ENCODE measurements around the gene ANK2.

ANK2 gene

DNA sequence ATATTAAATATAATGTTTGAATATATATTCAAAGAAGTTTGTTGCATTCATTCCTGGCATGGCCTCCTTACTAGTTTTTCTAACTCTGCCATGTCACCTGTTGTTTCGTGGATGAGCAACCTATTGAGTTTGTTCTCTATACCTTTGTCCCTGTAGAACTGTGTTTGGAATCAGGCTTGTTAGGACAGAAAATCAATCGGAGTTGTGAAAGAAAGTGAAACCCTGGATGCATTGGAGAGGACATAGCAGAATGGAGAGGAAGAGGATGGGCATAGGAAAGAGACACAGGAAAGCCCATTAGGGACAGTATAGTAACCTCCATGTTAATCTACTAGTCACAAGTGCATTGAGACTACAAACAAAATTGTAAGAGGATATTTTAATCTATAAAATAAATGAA is 31.2 kb downstream of the ANK2 start:
- TF ChIP-seq CTCF (conservative IDR thresholded peaks at IDR 0.05; ENCODE audit: low read depth, low read length) = no peak
- no peak overlapping the region for H3K4me3 ChIP-seq (ENCODE audit: low read depth, low read length)
- DNase-seq (ENCODE audit: low read depth) = no peak

GRCh38 chr4:113083346-113083745 is 33.9 kb downstream of the ANK2 start:
- no peak overlapping the region for H3K4me3 ChIP-seq (ENCODE audit: low read depth, low read length)
- no peak for DNase-seq (ENCODE audit: low read depth)
- TF ChIP-seq CTCF (conservative IDR thresholded peaks at IDR 0.05; ENCODE audit: low read depth, low read length) = no peak

DNA sequence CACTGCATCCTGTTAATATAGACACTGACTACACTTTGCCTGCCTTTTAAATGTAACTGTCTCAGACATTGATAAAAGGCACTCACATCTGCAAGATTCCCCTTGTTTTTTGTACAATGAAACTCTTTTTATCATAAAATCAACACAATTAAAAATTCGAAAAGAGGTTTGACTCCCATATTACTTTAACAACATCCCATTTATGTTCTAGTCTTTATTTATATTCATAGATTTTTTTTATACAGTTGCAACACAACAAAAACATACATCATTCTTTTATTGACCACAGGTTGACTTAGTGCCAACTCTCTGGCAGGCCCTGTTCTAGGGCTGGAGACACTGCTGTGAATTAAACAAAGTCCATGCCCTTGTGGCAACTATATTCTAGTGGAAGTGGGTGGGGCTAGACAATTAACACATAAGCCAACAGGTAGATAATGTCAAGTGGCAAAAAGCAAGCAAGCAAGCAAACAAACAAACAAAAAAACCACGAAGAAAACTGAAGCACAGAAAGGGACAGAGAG is 36.8 kb downstream of the ANK2 start:
- TF ChIP-seq CTCF (conservative IDR thresholded peaks at IDR 0.05; ENCODE audit: low read depth, low read length) = no peak
- DNase-seq (ENCODE audit: low read depth) = peak; percentile 3
- H3K4me3 ChIP-seq (ENCODE audit: low read depth, low read length) = no peak overlapping the region

DNA sequence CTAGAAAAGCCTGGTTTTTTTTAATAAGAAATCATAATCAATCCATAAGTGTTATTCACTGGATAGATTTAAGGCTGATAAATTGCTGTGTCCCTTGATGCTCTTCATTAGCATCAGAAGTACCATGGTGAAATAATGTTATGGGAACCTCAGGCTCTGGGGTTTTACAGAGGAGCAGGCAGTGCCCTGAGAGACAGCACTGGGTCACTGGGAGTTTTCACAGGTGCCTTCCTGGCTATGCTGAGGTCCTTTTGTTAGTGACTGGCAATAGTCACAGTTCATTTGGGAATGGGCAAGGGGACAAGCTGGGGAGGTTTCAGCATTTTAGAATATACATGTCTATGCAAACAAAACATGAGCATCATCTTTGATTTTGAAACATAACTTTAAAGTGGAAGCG is 38.6 kb downstream of the ANK2 start:
- H3K4me3 ChIP-seq (ENCODE audit: low read depth, low read length) = no peak overlapping the region
- DNase-seq (ENCODE audit: low read depth) = no peak
- no peak for TF ChIP-seq CTCF (conservative IDR thresholded peaks at IDR 0.05; ENCODE audit: low read depth, low read length)

- no peak for DNase-seq (ENCODE audit: low read depth)
- TF ChIP-seq CTCF (conservative IDR thresholded peaks at IDR 0.05; ENCODE audit: low read depth, low read length) = no peak
- no peak overlapping the region for H3K4me3 ChIP-seq (ENCODE audit: low read depth, low read length)
These were observed 41.5 kb downstream of the ANK2 start for GRCh38 chr4:113090954-113091353.

- DNase-seq (ENCODE audit: low read depth) = no peak
- no peak overlapping the region for H3K4me3 ChIP-seq (ENCODE audit: low read depth, low read length)
- TF ChIP-seq CTCF (conservative IDR thresholded peaks at IDR 0.05; ENCODE audit: low read depth, low read length) = no peak
These were observed 44.9 kb downstream of the ANK2 start for GRCh38 chr4:113094331-113094730.

- peak; percentile 75 for TF ChIP-seq CTCF (conservative IDR thresholded peaks at IDR 0.05; ENCODE audit: low read depth, low read length)
- no peak overlapping the region for H3K4me3 ChIP-seq (ENCODE audit: low read depth, low read length)
These were observed 45.3 kb downstream of the ANK2 start for GRCh38 chr4:113094802-113095201.

More at GRCh38 chr4:113094802-113095201, 45.3 kb downstream of the ANK2 start:
- DNase-seq (ENCODE audit: low read depth) = peak; percentile 40
